Stimulated activated CD4-positive, alpha-beta T cell treated with anti-CD3 and anti-CD28 coated beads, Interleukin-4, amount 100 ng/mL, for 1 hour (primary cell): Measurements from ENCODE around the gene CDO1.
"Not testable (repeated sequence)": the region's sequence is repeated elsewhere in the genome, so short reads cannot be mapped to it uniquely, and the experiment has no call there.

Experiments
- DNase-seq: peaks from one replicate; pipeline ENCODE4 v3.0.0-alpha.2; 2020

CDO1 gene

DNA sequence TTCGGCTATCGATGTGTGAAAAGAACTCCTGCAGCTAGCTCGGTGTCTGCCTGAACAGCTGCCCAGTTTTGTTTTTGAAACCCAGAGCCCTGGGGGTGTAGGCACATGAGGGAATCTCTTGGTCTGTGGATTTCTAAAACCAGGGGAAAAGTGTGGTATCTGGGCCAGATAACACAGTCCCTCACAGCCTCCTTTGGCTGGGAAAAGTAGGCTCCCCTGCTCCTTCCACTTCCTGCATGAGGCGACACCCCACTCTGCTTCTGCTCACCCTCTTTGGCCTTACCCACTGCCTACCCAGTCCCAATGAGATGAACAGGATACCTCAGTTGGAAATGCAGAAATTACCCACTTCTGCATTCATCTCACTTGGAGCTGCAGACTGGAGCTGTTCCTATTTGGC lies 9.5 kb upstream of the CDO1 start:
- DNase-seq = no peak

DNA sequence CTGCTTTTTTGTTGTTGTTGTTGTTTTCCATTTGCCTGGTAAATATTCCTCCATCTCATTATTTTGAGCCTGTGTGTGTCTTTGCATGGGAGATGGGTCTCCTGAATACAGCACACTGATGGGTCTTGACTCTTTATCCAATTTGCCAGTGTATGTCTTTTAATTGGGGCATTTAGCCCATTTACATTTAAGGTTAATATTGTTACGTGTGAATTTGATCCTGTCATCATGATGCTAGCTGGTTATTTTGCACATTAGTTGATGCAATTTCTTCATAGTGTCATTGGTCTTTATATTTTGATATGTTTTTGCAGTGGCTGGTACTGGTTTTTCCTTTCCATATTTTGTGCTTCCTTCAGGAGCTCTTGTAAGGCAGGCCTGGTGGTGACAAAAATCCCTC lies 8.5 kb upstream of the CDO1 start:
- DNase-seq = not testable (repeated sequence)

DNA sequence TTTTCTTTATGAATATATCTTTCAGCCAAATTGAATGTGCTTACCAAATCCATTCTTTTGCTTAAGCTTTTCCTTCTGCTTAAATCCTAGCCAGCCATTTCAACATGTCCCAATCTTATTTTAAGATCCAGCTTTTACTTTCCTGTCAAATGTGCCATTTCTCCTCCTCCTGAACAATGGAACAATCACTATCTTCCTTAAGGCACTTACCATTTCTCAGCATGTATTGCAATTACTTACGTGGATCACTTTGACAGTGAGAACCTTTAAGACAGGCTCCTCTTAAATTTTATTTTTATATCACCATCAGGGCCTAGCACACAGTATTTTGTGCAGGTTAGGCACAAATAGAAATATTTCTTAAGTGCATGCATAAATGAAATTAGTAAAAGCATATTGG lies 4.4 kb upstream of the CDO1 start:
- DNase-seq = no peak

DNA sequence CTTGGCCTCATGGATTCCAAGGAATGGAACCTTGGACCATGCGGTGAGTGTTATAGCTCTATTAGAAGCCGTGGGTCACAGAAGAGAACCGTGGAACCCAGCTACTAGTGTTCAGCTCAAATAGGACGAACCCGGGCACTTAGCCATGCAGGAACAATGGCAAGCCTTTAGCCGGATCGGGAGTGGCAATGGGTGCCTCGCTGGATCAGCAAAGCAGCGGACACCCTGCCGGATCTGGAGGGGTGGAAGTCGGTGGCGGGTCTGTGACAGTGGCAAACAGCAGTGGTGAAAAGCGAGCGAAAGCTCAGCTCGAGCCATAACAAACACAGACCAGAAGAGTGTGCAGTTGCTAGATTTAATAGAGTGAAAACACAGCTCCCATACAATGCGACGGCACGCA lies 2.4 kb upstream of the CDO1 start:
- no peak for DNase-seq

DNA sequence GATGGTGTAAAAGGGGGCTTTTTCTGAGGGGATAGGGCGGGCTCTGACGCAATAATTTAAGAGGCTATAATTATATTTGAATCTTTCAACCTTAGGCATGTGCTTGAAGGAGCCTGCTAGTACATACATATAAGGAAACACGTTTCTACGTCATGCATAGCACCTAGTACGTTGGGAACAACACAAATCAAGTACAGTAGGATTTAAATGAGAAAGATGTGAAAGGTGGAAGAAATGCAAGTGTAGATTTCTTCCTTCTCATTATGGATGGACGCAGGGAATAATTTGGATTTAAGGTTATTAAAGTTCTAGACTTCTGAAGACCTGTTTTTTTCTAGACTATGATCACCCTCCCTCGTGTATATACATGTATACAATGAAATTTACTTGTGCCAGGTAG lies 927 bp upstream of the CDO1 start:
- DNase-seq = no peak

DNA sequence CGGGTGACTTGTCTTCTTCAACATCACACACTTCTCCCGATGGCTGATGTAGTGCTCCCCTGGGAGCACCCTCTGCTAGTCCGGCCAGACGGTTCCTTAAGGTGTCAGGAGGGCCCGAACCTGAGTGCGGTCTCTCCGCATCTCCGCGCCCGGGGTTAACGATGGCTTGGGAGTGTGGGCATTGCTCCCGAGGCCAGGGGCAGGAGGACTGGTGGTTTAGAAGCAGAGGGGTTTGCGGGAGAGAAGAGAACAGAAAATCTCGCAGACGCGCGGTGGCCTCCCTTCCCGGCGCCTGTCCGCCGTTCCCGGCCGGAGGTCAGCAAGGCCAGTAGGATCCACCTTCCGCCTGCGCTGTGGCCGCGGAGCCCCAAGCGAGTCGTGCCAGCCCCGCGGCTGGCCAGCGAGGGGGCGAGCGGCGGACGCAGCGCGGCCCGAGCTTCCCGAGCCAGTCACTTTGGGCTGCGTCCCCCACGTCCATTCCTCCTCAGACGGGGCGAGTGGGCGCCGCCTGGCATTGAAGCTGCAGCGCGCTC lies 700 bp downstream of the CDO1 start:
- DNase-seq = no peak

DNA sequence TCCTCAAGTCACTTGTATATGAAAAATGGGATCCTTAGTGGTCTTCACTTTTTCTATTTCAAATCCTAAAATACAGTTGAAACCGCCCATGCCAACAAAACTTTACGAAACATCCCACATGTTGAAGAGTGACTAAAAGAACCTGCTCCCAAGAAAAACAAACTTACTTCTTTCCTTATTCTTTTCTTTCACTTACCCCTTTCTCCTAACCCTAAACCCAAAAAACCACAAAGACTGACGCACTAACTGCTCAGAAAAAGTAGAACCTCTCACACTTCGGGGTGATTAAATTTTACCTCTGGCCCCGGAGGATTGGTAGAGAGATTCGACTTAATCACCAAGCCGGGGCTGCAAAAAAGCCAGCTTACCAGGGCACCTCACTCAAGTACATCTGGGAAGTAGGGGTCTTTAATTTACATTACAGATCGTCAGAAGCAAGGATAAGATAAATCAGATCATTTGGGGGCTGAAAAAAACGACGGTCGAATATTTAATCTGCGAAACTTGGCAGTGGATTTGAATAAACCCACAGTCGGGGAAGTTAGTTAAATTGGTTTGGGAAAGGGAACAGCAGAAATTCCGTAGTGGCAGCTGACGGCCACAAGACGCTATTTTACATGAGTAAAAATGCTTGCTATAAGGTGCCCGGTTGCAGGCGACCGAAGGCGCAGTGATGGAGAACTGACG lies 1.3 kb downstream of the CDO1 start:
- no peak for DNase-seq

DNA sequence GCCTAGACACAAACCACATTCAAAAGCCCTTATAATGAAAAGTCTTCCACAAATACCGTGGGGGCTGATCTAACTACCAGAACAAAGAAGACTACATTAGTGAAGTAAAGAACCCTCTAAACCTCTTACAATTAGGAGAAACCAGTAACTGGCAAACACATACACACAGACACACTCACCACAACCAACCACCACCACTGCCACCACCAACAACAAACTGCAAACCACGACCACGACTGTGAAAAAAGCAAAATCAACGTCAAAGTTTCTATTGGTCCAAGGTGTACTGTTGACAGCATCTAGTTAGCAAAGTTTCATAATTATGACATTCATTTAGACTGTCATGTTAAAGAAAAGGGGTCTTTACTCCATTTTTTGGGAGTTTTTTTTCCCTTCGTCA lies 2.7 kb downstream of the CDO1 start:
- DNase-seq = no peak

DNA sequence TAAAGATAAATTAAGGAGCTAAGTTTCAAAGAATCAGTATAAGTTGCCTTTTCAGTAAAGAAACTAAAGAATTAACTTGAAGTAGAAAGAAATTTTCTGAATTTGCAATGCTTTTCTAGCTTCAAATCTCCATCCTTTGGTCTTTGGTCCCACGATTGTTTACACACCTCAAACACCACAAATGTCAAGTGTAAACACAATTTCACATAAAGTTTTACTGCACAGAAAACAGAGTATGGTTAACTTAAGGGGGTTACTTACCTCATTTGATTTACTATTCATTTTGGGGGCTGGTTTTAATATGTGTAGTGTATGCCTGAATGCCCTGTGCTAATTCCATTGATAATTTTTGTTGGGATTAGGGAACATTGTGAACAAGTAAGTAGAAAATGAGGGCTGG lies 4.1 kb downstream of the CDO1 start:
- DNase-seq = no peak

DNA sequence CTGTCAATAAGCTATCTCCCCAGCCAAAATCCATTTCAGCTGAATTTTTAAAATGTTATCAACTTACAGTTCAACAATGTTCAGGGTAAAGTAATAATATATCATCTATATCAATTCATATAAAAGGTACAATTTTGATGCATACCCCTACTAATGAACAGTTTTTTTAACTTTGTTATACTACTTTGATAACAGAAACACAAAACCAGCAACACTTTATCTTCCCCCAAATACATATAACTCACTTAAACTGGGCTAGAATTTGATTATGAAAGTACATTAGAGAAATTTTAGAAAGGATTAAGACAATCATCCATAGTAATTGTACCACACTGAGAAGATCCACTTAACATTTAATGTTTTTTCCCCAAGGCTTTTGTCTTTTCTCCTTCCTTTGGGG lies 5.1 kb downstream of the CDO1 start:
- DNase-seq = no peak

DNA sequence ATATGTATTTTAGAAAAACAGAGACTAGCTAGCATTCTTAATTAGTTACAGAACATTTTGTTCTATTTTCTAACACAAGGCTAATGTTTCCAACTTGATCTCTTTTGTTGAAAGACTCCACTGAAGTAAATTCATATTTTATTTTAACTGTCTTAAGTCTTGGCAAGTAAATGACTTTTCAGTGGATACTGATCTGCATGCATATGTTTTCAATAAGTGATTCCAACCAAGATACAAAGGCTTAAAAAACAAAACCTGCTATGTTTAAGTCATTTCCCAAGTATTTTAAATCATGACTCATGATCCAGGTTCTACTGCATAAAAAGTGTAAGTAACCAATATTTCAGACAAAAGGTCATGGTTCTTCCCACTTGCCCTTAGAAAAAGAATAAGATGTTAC lies 5.7 kb downstream of the CDO1 start:
- DNase-seq = no peak

DNA sequence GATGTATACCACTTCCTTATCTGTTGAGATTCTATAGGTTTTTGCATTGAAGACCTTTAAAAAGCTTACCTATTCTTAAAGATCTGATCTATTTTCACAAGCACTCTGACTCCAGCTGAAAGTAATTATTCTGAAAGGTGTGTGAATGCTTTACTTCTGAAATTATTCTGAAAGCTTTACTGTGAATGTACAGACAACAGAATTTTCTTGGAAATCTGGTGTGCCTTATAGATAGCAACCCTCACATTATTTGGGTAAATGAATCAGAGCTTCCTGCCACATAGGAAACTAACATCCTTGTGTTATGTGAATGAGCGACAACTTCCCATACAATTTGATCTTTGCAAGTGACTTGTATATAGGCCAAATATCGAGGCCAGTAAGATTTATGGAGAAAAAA lies 6.5 kb downstream of the CDO1 start:
- DNase-seq = no peak

DNA sequence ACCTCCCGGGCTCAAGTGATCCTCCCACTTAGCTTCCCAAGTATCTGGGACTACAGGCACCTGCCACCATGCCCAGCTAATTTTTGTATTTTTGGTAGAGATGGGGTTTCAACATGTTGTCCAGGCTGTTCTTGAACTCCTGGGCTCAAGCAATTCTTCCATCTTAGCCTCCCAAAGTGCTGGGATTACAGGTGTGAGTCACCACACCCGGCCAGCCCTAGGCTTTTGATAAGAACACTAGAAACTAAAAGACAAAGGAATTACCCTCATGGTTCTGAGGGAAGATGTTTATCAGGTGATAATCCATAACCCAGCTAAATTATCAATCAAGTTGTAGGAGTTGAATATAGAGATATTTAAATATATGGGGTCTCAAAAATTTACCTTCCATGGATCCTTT lies 8.4 kb downstream of the CDO1 start:
- not testable (repeated sequence) for DNase-seq

DNA sequence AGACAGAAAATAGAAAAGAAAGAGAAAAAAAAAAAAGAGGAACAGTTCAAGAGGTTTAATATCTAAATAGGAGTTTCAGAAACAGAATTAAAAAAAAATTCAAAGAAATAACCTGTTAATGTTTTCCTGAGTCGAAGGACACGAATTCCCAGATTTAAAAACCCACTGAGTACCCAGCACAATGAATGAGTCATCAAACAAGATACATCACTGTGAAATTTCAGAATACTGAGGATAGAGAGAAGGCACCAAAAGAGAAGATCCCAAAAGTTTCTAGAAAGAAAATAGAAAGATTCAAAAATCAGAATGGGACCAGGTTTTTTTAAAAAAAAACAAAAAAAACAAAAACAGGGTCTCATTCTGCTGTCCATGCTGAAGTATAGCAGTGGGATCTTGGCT lies 8.8 kb downstream of the CDO1 start:
- DNase-seq = no peak

DNA sequence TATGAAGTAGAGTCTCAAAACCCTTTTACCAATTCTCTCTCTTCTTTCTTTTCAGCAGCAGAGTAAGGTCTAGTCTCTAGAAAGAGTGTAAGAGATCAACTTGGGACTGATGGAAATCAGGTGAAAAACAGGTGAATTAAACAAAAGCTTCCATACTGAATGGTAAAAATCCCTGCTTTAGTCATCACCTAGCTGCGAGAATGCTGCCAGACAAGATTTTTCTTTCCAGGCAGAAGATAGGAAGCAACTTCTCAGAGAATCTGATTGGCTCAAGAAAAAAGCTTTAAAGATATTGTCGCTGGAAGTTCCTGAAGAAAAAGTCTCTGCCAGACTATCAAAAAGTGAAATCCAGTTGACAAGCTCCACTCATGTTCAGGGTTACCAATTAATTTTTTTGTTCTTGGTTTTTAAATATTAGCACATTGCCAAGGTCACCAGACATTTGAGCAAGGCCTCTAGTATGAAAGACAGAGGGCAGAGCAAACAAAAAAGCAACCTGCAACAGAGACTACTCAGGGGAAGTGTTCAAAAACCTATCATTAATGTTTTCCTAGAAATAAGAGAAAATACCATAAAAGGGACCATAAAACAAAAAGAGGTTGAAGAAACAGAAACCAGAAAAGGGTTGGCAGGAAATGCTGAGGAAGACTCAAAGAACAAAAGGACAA lies 9.3 kb downstream of the CDO1 start:
- DNase-seq = no peak

DNA sequence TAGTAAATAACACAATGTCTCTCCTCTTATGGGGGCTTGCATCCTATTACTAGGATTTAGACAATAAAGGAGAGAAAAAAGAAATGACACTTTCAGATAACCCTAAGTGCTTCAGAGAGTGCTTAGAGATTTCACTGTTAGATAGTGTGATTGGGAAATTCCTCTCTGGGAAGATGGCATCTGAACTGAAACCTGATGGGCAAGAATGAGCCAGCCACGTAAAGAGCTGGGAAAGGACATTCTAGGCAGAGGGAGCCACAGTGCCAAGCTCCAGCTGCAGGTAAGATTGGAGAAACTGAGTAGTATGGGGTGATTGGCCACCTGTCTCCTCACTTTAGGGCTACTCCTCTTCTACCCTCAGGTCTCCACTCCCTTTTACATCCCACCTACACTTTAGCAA lies 14.5 kb downstream of the CDO1 start:
- no peak for DNase-seq

DNA sequence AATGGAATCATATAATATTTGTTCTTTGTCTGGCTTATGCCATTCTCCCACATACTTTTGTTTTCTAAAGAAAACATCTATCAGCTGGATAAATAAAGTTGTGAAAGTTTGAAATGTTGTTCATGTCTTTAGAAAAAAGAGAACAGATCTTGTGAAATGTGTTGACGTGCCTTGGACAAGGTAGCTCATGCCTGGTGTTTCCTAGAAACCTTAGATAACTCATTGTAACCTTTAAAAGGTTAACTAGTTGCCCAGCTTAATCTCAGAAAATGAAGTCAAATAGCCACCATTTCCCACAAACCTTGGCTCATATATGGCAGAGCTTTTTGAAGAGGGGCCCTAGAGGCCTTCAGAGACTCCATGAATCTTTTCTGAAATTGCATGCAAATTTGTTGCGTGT lies 15.3 kb downstream of the CDO1 start:
- no peak for DNase-seq

DNA sequence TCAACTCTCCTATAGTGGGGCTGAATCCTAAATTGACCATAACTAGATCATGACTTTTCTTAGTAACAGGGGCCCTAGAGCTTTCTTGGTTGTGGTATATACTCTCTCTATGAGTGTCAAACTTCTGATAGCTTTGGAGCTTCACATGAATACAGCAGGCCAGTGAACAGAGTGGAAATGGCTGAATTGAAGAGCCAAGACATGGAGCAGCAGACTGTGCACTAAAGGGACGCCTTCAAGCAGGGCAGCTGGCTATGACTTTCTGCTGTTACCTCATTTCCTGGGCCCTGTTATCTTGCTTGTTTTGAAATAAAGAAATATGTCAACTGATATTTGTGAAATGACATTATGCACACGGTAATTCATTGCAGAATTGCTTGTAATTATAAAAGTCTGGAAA lies 16.4 kb downstream of the CDO1 start:
- no peak for DNase-seq

DNA sequence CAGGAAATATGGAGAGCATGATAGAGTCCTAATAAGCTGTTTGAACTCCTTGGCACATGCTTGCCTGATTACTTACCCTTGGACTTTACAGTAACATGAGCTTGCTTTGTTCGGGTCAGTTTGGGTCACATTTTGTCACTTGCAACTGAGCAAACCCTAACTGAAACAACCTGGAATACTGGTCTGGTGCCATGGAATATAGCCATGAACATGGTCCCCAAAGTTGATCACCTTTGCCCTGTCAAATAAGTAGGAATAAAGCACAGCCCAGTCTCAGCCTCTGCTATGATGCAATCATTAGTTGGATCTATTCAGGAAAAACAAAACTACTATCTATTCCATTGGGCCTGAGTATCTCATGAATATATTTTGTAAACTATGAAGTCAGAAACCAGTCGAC lies 18.2 kb downstream of the CDO1 start:
- DNase-seq = no peak

DNA sequence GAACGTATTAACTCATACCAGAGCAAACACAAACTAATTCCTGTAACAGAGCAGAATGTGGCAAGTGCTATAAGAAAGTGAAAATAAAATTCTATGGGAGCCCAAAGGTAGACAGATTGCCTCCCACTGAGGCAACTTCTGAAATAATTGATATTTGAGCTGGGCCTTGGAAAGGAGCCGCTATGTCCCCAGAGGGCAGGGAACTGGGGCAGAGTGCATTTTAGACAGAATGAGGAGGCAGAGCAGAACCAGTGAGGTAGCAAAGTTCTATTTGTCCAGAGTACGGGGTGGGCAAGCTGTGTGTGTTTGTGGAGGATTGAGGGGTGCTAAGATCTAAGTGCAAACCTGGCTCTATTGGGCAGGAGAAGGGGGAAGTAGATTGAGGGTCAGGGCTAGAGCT lies 19.8 kb downstream of the CDO1 start:
- DNase-seq = no peak

DNA sequence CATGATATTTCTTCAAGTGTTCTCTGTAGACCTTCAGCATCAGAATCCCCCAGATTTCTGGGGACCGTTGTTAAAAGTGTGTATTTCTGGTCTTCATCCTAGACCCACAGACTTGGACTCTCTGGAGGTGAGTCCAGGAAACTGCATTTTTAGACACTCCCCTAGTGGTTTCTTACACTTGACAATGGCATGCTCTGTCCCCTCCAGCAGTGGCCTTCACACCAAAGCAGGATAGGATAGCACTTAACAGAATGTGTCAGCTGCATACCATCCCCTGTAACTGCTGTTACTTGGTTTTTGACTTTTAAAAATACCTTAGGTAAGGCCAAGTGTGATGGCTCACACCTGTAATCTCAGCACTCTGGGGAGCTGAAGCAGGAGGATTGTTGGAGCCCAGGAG lies 20.8 kb downstream of the CDO1 start:
- DNase-seq = no peak

DNA sequence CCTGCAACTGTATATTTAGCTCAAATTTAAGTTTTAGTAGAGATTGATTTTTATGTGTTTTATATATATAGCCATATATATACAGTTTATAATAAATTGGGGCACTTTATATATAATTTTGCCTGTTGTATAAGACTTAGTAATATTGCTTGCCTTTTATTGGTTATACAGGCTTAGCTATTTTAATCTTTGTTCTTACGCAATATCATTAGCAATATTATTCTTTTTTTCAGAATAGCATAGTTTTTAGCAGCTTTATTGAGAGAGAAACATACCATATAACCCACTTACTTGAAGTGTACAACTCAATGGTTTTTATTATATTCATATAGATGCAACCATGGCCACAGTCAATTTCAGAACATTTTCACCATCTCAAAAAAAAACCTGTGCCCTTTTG lies 28.0 kb downstream of the CDO1 start:
- DNase-seq = no peak

DNA sequence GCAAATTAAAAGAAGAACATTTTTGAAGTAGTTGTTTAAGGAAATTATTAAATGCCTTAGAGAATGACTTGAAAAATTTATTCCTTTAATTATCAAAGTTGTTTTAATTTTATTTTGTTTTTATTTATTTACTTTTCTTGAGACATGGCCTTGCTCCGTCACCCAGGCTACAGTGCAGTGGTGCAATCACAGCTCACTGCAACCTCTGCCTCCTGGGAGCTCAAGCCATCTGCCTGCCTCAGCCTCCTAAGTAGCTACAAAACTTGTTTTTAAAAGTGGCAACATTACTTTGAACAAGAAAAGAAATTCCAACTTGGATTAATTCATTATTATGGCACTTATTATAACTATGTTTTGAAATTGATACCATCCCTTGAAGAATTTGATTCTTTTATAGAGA lies 29.0 kb downstream of the CDO1 start:
- no peak for DNase-seq

DNA sequence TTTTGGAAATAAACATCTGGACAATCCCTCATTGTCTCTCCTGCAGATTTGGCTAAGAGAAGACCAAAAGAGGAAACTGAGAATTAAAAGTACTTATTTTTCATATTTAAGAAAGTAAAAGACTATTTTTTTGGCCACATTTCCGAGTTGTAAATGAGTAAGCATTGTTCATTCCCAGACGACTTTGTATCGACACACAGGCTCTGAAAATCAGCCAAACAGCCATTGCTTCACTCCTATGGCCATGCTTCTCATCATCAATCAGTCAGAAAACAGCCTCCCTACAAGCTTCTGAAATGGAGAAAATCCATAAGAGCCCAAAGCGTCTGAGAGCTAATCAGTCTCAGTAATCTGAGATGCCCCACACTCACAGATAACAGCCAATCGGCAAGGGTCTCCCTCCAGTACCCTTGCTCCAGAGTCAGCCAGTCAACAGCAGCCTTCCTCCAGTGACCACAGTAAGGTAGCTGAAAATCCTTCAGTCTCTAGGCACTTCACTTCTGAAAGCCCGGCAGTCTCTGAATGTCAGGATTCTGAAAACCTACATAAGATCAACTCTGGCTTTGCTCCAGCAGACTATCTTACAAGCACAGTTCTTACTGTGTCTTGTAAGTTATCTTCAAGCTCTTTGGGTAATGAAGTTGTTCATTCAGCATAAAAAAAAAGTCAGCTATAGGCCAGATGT lies 30.9 kb downstream of the CDO1 start:
- DNase-seq = no peak
